OCI-LY1 (cell line): ENCODE measurements around the gene ITFG1.

Experiments used
- H2AFZ ChIP-seq: fragments of 200-600 bp; sonication (generic), shearing (Covaris generic); 2 replicates; pipeline ENCODE4 v1.6.0; 2014; ENCODE audit warnings: antibody characterized with exemption, mild to moderate bottlenecking, low read length
- H3F3A ChIP-seq: fragments of 200-600 bp; sonication (generic), shearing (Covaris generic); 2 replicates; pipeline ENCODE4 v1.6.0; 2014; ENCODE audit warnings: mild to moderate bottlenecking, antibody characterized with exemption, low read length, moderate library complexity; ENCODE audit not compliant: insufficient read depth
- H3K27ac ChIP-seq: fragments of 200-600 bp; sonication (generic); 2 replicates; pipeline ENCODE4 v1.5.1; 2014; ENCODE audit warnings: low read length, mixed run types, mild to moderate bottlenecking, low read depth; ENCODE audit not compliant: poor library complexity, severe bottlenecking
- H3K27me3 ChIP-seq: fragments of 200-600 bp; sonication (generic); 2 replicates; pipeline ENCODE4 v1.6.0; 2014; ENCODE audit warnings: antibody characterized with exemption, mild to moderate bottlenecking, low read length, moderate library complexity; ENCODE audit not compliant: insufficient read depth
- H3K36me3 ChIP-seq: fragments of 200-600 bp; sonication (generic); 2 replicates; pipeline ENCODE4 v1.6.1; 2014; ENCODE audit warnings: mild to moderate bottlenecking, antibody characterized with exemption, low read length, moderate library complexity, mixed read lengths; ENCODE audit not compliant: insufficient read depth
- H3K4me1 ChIP-seq: fragments of 200-600 bp; sonication (generic); 2 replicates; pipeline ENCODE4 v1.5.1; 2014; ENCODE audit warnings: mild to moderate bottlenecking, low read length, moderate library complexity; ENCODE audit not compliant: insufficient read depth, severe bottlenecking
- H3K4me2 ChIP-seq: fragments of 200-600 bp; sonication (generic), shearing (Covaris generic); 2 replicates; pipeline ENCODE4 v1.6.1; 2014; ENCODE audit warnings: low read length
- H3K4me3 ChIP-seq: fragments of 200-600 bp; sonication (generic); 2 replicates; pipeline ENCODE4 v1.5.1; 2014; ENCODE audit warnings: low read length, low read depth, mild to moderate bottlenecking, mixed read lengths; ENCODE audit not compliant: poor library complexity, severe bottlenecking
- H3K79me2 ChIP-seq: fragments of 200-600 bp; shearing (Covaris generic); 2 replicates; pipeline ENCODE4 v1.6.1; 2016; ENCODE audit warnings: mixed run types, low read length, mixed read lengths; ENCODE audit not compliant: insufficient read depth
- H3K9ac ChIP-seq: fragments of 200-600 bp; sonication (generic), shearing (Covaris generic); 2 replicates; pipeline ENCODE4 v1.6.1; 2014; ENCODE audit warnings: mild to moderate bottlenecking, low read length, mixed read lengths
- H3K9me2 ChIP-seq: fragments of 200-600 bp; sonication (generic), shearing (Covaris generic); 2 replicates; pipeline ENCODE4 v1.6.1; 2014; ENCODE audit warnings: low read depth, mild to moderate bottlenecking, low read length, mixed read lengths
- H3K9me3 ChIP-seq: fragments of 200-600 bp; shearing (Covaris generic); 2 replicates; pipeline ENCODE4 v1.6.1; 2014; ENCODE audit warnings: low read length, mixed read lengths
- H4K20me1 ChIP-seq: fragments of 200-600 bp; sonication (generic), shearing (Covaris generic); 2 replicates; pipeline ENCODE4 v1.6.0; 2016; ENCODE audit warnings: mild to moderate bottlenecking, low read length; ENCODE audit not compliant: insufficient read depth
- EZH2 ChIP-seq: fragments of 200-600 bp; sonication (generic), shearing (Covaris generic); IDR thresholded peaks from 2 replicates; pipeline ENCODE4 v1.8.0; 2017; ENCODE audit warnings: borderline replicate concordance, mixed run types, mild to moderate bottlenecking, antibody characterized with exemption, low read length, moderate library complexity, mixed read lengths
- TF ChIP-seq, protein P1 (sequence below): fragments of 200-600 bp; sonication (generic), shearing (Covaris generic); IDR thresholded peaks from 2 replicates; pipeline ENCODE4 v1.5.1; 2017; ENCODE audit warnings: mild to moderate bottlenecking, antibody characterized with exemption, low read length, moderate library complexity, mixed read lengths

Gene ITFG1

GRCh38 chr16:47230296-47230695 is 230.6 kb downstream of the ITFG1 start:
- Histone ChIP-seq H3K4me1 (no peaks in the 10 kb centered on the region), H4K20me1 (no peaks in the 10 kb centered on the region), H2AFZ (no peak overlapping the region), H3F3A (no peaks in the 10 kb centered on the region), H3K27ac (no peak overlapping the region), H3K36me3 (peaks cover 32% of the 10 kb centered on the region), H3K4me2 (no peak overlapping the region), H3K9me2 (no peaks in the 10 kb centered on the region), H3K9me3 (no peaks in the 10 kb centered on the region), H3K27me3 (no peaks in the 10 kb centered on the region), H3K9ac (no peak overlapping the region), H3K79me2 (no peaks in the 10 kb centered on the region), H3K4me3 (no peak overlapping the region)
- TF ChIP-seq, protein P1, sequence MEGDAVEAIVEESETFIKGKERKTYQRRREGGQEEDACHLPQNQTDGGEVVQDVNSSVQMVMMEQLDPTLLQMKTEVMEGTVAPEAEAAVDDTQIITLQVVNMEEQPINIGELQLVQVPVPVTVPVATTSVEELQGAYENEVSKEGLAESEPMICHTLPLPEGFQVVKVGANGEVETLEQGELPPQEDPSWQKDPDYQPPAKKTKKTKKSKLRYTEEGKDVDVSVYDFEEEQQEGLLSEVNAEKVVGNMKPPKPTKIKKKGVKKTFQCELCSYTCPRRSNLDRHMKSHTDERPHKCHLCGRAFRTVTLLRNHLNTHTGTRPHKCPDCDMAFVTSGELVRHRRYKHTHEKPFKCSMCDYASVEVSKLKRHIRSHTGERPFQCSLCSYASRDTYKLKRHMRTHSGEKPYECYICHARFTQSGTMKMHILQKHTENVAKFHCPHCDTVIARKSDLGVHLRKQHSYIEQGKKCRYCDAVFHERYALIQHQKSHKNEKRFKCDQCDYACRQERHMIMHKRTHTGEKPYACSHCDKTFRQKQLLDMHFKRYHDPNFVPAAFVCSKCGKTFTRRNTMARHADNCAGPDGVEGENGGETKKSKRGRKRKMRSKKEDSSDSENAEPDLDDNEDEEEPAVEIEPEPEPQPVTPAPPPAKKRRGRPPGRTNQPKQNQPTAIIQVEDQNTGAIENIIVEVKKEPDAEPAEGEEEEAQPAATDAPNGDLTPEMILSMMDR: no peak
- no peak for TF ChIP-seq EZH2

GRCh38 chr16:47229053-47230050 is 231.5 kb downstream of the ITFG1 start:
- H3K4me2 ChIP-seq: no peak overlapping the region
- H3K4me1 ChIP-seq: no peaks in the 10 kb centered on the region
- no peak overlapping the region for H3K27ac ChIP-seq
- H4K20me1 ChIP-seq: no peaks in the 10 kb centered on the region
- no peak overlapping the region for H3K9ac ChIP-seq
- H3K36me3 ChIP-seq: peaks cover 31% of the 10 kb centered on the region; the same call in 1 of the 2 replicates
- H3K9me3 ChIP-seq: no peaks in the 10 kb centered on the region
- no peaks in the 10 kb centered on the region for H3K27me3 ChIP-seq
- no peaks in the 10 kb centered on the region for H3F3A ChIP-seq
- no peak overlapping the region for H2AFZ ChIP-seq
- no peak overlapping the region for H3K4me3 ChIP-seq
- H3K79me2 ChIP-seq: no peaks in the 10 kb centered on the region
- no peaks in the 10 kb centered on the region for H3K9me2 ChIP-seq
- TF ChIP-seq EZH2: no peak
- TF ChIP-seq, protein P1: no peak

- H3K9ac ChIP-seq: no peak overlapping the region
- no peaks in the 10 kb centered on the region for H3K4me1 ChIP-seq
- no peak for TF ChIP-seq EZH2
- TF ChIP-seq, protein P1: no peak
- H3K9me3 ChIP-seq: no peaks in the 10 kb centered on the region
- H3K4me2 ChIP-seq: no peak overlapping the region
- no peaks in the 10 kb centered on the region for H3K27me3 ChIP-seq
- H3K9me2 ChIP-seq: no peaks in the 10 kb centered on the region
- H2AFZ ChIP-seq: no peak overlapping the region
- no peaks in the 10 kb centered on the region for H3K79me2 ChIP-seq
- H3K36me3 ChIP-seq: peaks cover 26% of the 10 kb centered on the region; the same call in 1 of the 2 replicates
- H3F3A ChIP-seq: no peaks in the 10 kb centered on the region
- no peaks in the 10 kb centered on the region for H4K20me1 ChIP-seq
- H3K4me3 ChIP-seq: no peak overlapping the region
- H3K27ac ChIP-seq: no peak overlapping the region
Measured at GRCh38 chr16:47228241-47228640, 232.6 kb downstream of the ITFG1 start.
